Left ventricle myocardium inferior (tissue), 1 donor: ENCODE results near the gene ELOVL7. TPM values are rescaled to one million over a fixed set of nuclear protein-coding genes. Genes with fewer than 3 reads are reported as not detected.
"Not testable (repeated sequence)": the region's sequence is repeated elsewhere in the genome, so short reads cannot be mapped to it uniquely, and the experiment has no call there.

ENCODE experiments used
- DNase-seq: peaks from one replicate; pipeline ENCODE4 v3.0.0-alpha.2; 2020
- H3K27ac ChIP-seq: fragments of 200-600 bp; replicated peaks from 2 replicates; pipeline ENCODE4 v1.8.0; 2021
- H3K27me3 ChIP-seq: fragments of 200-600 bp; 2 replicates; pipeline ENCODE4 v1.8.0; 2021; ENCODE audit warnings: low read depth
- H3K36me3 ChIP-seq: fragments of 200-600 bp; 2 replicates; pipeline ENCODE4 v1.8.0; 2021
- H3K4me1 ChIP-seq: fragments of 200-600 bp; 2 replicates; pipeline ENCODE4 v1.8.0; 2021
- H3K4me3 ChIP-seq: fragments of 200-600 bp; 2 replicates; pipeline ENCODE4 v1.8.0; 2021; ENCODE audit warnings: mild to moderate bottlenecking, moderate library complexity
- H3K9me3 ChIP-seq: fragments of 200-600 bp; replicated peaks from 2 replicates; pipeline ENCODE4 v1.8.0; 2021
- CTCF ChIP-seq: fragments of 200-600 bp; IDR thresholded peaks from 2 replicates; pipeline ENCODE4 v1.8.0; 2021; ENCODE audit warnings: antibody characterized with exemption, mild to moderate bottlenecking, borderline replicate concordance
- intact Hi-C: fragments of 100-400 bp; cut with micrococcal nuclease; formaldehyde crosslinking; loops from one replicate; pipeline ENCODE4 v1.11.0; 2022
- total RNA-seq: library from RNA; stranded (reverse); fragmentation: NEBNext Ultra II Directional; extraction: Animal tissue kit (Norgen Biotek cat#: 25700); gene quantifications from one replicate; pipeline ENCODE4 v1.2.1, GENCODE V29; 2021
- donor health status: DM: no; HTN: yes; CAD: no; lungs with severe emphysema.

The ELOVL7 gene
- total RNA-seq, 1 donor from 2014 or later, result 0.19 TPM

DNA sequence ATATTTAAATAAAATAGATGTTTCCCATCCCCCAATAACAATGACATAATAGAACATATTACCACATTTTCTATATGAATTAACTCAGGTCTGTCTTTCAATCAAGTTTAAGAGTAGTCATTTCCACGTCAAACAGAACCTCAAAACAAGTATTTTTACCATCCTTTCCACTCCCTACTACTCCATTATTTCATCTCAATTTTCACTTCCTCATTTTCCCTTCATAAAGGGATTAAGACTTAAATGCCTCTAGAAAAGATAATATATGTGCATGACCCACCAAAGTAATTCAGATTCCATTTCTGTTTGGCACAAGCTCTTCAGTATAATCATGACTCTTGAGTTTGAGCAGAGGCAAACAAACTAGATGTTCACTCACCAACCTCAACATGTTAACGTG, 40.4 kb downstream of the ELOVL7 start:
- H3K4me1 ChIP-seq, result no peaks in the 10 kb centered on the region
- intact Hi-C loops, result no loop called here
- TF ChIP-seq CTCF, result no peak
- H3K27me3 ChIP-seq, result no peaks in the 10 kb centered on the region
- no peak overlapping the region for H3K27ac ChIP-seq
- DNase-seq, result no peak
- H3K9me3 ChIP-seq, result no peaks in the 10 kb centered on the region
- no peaks in the 10 kb centered on the region for H3K36me3 ChIP-seq
- no peak overlapping the region for H3K4me3 ChIP-seq

DNA sequence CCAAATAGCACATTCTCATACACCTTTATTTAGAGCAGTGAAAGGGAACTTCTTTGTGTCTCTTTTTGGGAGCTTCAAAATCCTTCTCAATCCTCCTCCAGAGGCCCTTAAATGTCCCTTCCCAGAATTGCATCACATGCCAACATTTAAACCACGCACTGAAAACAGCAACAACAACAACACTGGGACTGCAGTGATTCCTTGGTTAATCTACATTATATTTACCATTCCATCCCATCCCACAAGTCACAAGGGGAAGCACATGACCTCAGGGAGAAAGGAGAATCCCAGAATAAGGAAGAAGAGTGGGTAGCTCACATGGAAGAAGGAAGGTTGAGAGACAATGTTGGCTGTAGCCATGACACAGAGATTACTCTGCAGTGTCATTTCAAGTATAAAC, 41.1 kb downstream of the ELOVL7 start:
- Histone ChIP-seq H3K27me3 (no peaks in the 10 kb centered on the region), H3K27ac (no peak overlapping the region), H3K4me3 (no peak overlapping the region), H3K9me3 (no peaks in the 10 kb centered on the region), H3K36me3 (no peaks in the 10 kb centered on the region), H3K4me1 (no peaks in the 10 kb centered on the region)
- TF ChIP-seq CTCF, result no peak
- DNase-seq, result no peak
- intact Hi-C loops, result no loop called here

DNA sequence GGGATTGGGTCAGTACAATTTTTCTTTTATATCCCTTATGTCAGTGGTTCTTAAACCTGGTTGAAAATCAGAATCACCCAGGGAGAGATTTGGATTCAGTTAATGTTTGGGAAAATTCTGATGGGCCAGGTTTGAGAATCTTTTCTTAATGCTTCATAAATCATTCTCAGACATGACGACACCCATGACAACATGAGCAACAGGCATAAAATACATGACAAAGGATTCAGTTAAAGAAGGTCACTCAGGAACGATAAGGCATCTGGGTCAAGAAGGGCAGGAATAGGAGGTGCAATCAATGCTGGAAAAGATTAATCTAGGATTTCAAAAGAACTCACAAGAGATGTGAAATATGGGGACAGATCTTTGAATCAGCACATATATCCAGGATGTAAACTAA, 41.8 kb downstream of the ELOVL7 start:
- no peaks in the 10 kb centered on the region for H3K4me1 ChIP-seq
- intact Hi-C loops, result no loop called here
- H3K36me3 ChIP-seq, result no peaks in the 10 kb centered on the region
- no peaks in the 10 kb centered on the region for H3K9me3 ChIP-seq
- TF ChIP-seq CTCF, result no peak
- H3K4me3 ChIP-seq, result no peak overlapping the region
- no peak overlapping the region for H3K27ac ChIP-seq
- no peak for DNase-seq
- no peaks in the 10 kb centered on the region for H3K27me3 ChIP-seq

DNA sequence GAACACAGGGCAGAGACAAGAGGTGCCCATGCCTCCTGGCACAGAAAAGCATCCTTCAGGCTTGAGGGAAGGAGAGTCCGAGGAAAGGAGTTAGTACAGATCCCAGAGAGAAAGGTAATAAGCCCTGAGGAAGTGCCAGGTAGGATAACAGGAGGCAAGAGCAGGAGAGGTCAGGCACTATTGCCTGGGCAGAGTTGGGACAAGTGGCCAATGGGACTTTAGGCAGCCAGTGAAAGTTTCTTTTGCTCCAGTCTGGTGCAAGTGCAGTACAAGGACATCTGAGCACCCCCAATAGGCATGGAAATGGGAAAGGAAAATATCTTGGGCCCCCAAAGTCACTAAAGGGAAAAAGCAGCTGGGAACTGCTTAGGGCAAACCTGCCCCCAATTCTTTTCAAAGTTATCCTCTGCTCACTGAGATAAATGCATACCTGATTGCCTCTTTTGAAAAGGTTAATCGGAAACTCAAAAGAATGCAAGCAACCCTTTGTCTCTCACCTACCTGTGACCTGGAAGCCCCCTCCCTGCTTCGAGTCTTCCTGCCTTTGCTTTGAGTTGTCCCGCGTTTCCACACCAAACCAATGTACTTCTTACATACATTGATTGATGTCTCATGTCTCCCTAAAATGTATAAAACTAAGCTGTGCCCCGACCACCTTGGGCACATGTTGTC, 46.5 kb downstream of the ELOVL7 start:
- TF ChIP-seq CTCF, result no peak
- H3K27ac ChIP-seq, result no peak overlapping the region
- no peaks in the 10 kb centered on the region for H3K27me3 ChIP-seq
- H3K4me1 ChIP-seq, result no peaks in the 10 kb centered on the region
- no peak overlapping the region for H3K4me3 ChIP-seq
- no peak for DNase-seq
- no peaks in the 10 kb centered on the region for H3K9me3 ChIP-seq
- intact Hi-C loops, result no loop called here
- H3K36me3 ChIP-seq, result no peaks in the 10 kb centered on the region

- DNase-seq, H3K4me1 ChIP-seq, intact Hi-C loops: not testable (repeated sequence)
These were observed 48.6 kb downstream of the ELOVL7 start for GRCh38 chr5:60795424-60795950.

DNA sequence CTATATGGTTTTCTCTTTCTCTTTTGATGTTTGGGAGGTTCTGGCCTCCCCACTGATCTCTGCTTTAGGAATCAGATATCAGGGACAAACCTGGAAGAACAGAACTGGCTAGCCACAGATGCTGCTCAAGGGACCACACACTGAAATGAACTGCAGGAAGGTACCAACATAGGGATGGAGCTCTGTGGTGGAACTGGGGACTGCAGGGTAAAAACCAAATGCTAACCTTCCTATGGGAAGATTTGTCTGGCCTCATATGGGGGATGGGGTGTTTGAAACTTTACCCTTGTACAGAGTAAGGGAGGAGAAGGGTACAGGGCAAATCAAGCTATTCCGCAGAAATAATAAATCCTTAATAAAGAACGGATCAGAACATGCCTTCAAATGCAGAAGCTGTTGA, 49.4 kb downstream of the ELOVL7 start:
- TF ChIP-seq CTCF, result no peak
- H3K27me3 ChIP-seq, result no peaks in the 10 kb centered on the region
- intact Hi-C loops, result no loop called here
- H3K27ac ChIP-seq, result no peak overlapping the region
- no peak for DNase-seq
- H3K9me3 ChIP-seq, result no peaks in the 10 kb centered on the region
- H3K4me3 ChIP-seq, result no peak overlapping the region
- no peaks in the 10 kb centered on the region for H3K36me3 ChIP-seq
- no peaks in the 10 kb centered on the region for H3K4me1 ChIP-seq

More at GRCh38 chr5:60795424-60795950, 48.6 kb downstream of the ELOVL7 start:
- not testable (repeated sequence) for H3K27ac ChIP-seq, H3K27me3 ChIP-seq, H3K9me3 ChIP-seq, H3K4me3 ChIP-seq, H3K36me3 ChIP-seq
